GM21515 (cell line): ENCODE results near the gene CDK17.
"Not testable (repeated sequence)": the region's sequence is repeated elsewhere in the genome, so short reads cannot be mapped to it uniquely, and the experiment has no call there.

Experiments
- ATAC-seq: cut with Tn5 transposase; IDR thresholded peaks from one replicate; pipeline ENCODE4 v1.9.1; 2021; ENCODE audit not compliant: unreplicated experiment

CDK17 gene

GRCh38 chr12:96359328-96359727 is 40.9 kb downstream of the CDK17 start:
- ATAC-seq: no peak

- no peak for ATAC-seq
These were observed 43.4 kb downstream of the CDK17 start for GRCh38 chr12:96356831-96357230.

DNA sequence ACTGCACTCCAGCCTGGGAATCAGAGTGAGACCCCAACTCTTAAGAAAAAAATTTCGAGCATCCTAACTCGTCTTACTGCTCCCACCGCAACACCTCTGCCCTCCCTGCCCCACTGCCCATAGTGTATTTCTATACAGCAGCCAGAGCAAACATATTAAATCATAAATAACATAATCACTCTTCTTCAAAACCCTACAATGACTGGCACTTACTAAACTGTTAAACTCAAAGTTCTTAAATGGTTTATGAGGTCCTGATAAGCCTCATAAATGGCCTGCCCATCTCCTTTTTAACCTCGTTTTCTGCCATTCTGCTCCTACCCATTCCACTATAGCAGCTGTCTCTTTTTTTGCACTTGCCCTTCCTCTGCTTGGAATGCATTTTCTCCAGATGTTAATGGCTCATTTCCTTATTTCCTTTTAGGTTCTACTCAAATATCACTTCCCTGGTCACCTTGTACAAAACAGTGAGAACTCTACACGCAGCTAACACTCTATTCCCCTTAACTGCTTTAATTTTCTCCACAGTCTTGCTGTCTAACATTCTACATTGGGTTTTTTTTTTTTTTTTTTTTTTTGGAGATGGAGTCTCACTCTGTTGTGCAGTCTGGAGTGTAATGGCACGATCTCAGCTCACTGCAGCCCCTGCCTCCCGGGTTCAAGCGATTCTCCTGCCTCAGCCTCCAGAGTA is 45.2 kb downstream of the CDK17 start:
- no peak for ATAC-seq

- ATAC-seq: no peak
These were observed 45.9 kb downstream of the CDK17 start for GRCh38 chr12:96354326-96354725.

DNA sequence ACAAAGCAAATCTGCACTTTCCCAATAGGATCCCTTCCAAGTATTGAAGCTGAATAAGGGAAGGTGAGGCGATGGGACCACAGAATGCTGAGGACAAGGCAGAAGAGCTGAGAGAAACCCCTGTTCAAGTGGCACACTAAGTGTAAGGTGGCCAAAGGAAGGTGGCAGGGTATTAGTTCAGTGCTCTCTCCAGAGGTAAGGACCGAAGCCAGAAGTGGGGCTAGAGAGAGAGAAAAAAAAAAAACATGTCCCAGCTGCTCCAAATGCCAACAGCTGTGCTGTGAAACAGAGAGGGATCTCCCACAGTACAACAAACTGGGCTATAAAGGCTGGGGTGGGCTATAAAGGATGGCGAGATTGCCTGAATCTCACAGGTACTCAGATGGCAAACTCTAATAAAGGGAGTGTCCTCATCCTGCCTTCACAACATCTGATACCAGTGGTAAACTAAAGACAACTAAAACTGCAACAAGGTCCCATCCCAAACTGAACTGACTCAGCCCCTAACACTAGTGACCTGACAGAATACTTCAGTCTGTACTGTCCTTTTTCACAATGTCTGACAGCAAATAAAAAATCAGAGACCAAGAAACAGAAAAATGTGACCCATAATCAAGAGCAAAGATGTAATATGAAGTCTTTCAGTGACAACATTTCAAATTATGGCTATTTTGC is 47.9 kb downstream of the CDK17 start:
- no peak for ATAC-seq

DNA sequence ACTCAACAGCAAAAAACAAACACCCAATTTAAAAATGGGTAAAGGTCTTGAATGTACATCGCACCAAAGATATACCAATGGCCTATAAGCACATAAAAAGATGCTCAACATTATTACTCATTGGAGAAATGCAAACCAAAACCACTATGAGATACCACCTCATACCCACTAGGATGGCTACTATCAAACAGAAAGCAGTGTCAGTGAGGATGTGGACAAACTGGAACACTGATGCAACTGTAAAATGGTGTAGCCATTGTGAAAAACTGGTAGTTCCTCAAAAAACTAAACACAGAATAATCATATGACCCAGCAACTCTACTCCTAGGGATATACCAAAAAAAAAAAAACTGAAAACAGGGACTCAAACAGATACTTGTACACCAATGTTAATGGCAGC is 49.3 kb downstream of the CDK17 start:
- ATAC-seq: no peak

DNA sequence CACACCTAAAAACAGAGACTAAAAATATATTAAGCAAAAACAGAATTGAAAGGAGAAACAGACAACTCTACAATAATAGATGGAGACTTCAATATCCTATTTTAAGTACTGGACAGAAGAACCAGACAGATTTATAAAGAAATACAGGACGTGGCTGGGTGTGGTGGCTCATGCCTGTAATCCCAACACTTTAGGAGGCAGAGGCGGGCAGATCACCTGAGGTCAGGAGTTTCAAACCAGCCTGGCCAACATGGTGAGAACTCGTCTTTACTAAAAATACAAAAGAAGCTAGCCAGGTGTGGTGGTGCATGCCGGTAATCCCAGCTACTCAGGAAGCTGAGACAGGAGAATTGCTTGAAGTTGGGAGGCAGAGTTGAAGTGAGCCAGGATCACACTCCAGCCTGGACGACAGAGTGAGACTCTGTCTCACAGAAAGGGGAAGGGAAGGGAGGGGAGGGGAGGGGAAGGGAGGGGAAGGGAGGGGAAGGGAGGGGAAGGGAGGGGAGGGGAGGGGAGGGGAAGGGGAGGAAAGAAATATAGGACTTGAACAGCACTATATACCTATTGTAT is 53.0 kb downstream of the CDK17 start:
- ATAC-seq: no peak

GRCh38 chr12:96346716-96347115 is 53.5 kb downstream of the CDK17 start:
- not testable (repeated sequence) for ATAC-seq

DNA sequence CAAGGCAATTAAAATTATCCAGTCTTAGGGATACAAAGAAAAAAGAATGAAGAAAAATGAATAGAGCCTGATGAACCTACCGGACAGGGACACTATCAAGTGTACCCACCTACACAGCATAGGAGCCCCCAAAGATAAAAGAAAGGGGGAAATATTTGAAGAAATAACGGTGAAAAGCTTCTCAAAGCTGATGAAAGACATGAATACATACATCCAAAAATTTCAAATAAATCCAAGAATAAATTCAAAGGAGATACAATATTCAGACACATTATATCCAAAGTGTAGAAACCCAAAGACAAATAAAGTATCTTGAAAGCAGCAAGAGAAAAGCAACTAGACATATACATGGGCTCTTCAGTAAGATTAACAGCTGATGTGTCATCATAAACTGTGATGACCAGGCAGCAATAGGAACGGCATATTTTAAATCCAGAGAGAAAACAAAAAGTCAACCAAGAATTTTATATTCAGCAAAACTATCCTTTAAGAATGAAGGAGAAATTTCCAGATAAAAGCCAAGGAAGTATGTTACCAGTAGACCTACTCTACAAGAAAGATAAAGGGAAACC is 56.0 kb downstream of the CDK17 start:
- ATAC-seq: no peak

- ATAC-seq: peak; percentile 70
These were observed 56.8 kb downstream of the CDK17 start for GRCh38 chr12:96343347-96343954.

DNA sequence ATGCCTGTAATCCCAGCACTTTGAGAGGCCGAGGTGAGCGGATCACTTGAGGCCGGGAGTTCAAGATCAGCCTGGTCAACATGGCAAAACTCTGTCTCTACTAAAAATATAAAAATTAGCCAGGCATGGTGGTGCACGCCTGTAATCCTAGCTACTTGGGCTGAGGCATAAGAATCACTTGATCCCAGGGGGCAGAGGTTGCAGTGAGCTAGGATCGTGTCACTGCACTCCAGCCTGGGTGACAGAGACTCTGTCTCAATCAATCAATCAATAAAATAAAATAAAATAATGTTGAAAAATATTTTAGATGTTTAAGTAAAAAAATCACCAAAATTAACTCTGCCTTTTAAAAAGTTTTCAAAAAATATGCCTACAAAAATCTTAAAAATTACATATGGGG is 60.6 kb downstream of the CDK17 start:
- not testable (repeated sequence) for ATAC-seq

DNA sequence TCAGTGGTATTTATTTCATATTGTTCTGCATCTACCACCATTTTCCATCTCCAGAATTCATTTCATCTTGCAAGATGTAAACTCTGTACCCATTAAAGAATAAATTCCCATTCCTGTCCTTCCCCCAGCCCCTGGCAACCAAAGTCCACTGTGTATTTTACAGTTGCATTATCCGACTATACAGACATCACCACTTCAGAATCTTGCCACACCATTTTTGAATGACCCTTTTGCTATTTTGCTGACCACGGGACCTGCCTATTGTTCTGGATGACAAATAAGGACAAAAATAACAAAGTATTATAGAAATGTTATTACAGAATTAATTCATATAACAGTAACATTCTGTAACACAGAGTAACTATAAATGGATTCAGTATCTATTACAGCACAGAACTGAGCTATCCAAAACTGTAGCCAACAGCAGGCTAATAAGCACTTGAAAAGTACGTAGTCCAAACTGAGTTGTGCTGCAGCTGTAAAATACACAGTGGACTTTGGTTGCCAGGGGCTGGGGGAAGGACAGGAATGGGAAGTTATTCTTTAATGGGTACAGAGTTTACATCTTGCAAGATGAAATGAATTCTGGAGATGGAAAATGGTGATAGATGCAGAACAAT is 61.3 kb downstream of the CDK17 start:
- no peak for ATAC-seq

DNA sequence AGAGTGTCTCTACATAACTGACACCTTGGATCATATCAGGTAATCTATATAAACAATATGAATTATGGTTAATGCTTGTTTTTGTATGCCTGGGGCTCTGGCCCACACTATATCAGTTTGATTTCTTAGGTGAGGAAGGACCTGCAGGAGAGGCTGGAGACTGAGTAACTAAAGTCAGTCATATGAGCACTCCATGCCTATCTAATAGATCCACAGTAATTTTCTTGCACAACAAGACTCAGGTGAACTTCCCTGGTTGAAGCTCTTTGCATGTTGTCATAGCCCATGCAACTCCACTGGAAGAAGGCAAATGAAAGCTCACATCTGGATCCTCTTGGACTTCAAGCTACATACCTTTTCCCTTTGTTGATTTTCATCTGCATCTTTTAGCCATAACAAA is 62.3 kb downstream of the CDK17 start:
- no peak for ATAC-seq

DNA sequence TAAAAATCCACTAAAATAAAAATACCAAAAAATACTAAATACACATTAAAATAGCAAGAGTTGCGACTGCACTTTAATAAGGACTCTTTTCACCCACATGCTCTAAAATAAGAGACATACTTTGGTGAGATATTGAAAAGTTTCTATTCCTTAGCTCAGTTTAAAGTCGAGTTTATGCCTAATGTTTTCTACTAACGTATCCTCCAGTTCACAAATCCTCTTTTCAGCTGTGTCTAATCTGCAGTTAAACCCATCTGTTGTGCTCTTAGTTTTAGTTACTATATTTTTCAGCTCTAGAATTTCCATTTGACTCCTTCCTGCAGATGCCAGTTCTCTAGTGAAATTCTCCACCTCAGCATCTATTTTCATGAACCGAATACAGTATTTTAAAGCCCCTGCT is 63.8 kb downstream of the CDK17 start:
- no peak for ATAC-seq

DNA sequence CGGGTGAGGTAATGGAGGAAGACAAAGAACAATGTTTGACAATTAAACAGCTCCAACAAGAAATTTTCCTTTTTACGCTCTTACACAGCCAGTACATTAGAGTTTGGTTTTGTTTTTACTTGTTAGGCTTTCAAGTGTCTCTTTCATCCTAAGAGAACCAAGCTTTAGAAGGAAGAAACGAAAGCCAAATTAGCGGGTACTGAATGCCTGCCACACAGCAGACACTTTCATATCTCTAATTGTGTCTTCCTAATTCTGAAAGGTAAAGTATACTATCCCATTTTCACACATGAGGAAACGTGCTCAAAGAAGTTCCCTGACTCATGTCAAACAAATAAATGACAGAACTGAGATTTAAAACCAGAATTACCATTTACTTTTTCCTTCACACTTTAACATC is 65.0 kb downstream of the CDK17 start:
- ATAC-seq: peak; percentile 81

- ATAC-seq: no peak
These were observed 65.7 kb downstream of the CDK17 start for GRCh38 chr12:96334502-96334901.

GRCh38 chr12:96329545-96329944 is 70.7 kb downstream of the CDK17 start:
- ATAC-seq: no peak

DNA sequence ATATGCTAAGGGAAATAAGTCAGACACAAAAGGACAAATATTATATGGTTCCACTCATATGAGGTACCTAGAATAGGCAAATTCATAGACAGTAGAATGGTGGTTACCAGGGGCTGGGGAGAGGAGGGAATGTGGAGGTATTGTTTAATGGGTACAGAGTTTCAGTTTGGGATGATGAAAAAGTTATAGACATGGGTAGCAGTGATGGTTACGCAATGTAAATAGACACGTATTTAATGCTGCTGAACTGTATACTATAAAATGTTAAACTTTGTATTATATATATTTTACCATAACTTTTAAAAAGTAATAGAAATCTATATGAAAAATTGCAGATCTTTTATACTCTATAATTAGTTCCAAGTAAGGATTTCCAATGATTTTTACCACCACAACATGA is 71.2 kb downstream of the CDK17 start:
- no peak for ATAC-seq

DNA sequence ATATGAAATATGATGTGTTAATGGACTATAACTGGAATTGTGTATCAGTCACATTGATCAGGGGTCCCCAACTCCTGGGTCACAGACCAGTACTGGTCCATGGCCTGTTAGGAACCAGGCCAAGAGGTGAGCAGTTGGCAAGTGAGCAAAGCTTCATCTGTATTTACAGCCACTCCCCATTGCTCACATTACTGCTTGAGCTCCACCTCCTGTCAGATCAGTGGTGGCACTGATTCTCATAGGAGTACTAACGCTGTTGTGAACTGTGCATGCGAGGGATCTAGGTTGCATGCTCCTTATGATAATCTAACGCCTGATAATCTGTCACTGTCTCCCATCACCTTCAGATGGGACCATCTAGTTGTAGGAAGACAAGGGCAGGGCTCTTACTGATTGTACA is 72.3 kb downstream of the CDK17 start:
- peak; percentile 20 for ATAC-seq

DNA sequence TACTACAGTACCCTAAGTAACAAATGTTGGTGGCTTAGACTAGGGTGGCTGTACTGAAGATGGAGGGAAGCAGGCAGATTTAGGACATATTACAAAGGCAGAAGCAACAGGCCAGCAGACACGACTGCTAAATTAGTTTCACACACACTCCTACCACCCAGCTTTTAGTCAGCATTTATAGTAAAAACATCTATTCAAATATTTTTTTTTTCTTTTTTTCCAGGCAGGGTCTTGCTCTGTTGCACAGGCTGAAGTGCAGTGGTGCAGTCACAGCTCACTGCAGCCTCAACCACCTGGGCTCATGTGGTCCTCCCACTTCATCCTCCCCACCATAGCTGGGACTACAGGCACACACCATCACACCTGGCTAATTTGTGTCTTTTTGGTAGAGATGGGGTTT is 72.9 kb downstream of the CDK17 start:
- peak; percentile 91 for ATAC-seq

GRCh38 chr12:96326628-96327227 is 73.5 kb downstream of the CDK17 start:
- ATAC-seq: no peak
